ENCODE data around the gene MAPK9.

MAPK9 gene

DNA sequence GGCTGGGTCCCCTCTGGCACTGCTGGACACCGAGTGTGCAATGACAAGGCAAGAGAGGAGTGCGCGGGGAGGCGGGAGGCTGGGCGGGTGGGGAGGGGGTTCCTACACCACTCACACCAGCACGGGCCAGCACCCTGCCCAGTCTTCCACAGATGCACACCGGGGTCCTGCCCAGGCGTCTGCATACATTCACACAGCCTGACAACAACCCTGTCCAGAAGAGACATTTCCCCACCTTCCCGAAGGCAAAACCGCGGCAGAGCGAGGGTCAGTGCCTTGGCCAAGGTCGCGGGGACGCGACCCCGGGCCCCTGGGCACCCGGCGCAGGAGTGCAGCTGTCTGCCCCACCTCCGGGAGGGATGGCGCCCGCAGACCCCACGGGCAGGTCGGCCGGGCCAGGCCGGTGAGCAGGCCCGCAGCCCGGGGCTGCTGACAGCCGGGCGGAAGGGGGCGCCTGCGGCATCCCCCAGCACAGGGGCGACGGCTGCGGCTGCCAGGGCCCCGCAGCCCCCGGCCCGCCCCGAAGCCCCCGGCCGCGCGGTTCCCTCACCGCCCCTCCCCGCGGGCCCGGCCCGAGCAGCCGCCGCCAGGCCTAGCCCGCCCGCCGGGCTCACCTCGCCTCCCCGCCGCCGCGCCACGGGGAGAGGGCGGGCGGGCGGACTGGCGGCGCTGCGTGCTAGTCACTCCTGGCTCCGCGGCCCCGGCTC lies 496 bp downstream of the MAPK9 start:
- no peak for DNase-seq

DNA sequence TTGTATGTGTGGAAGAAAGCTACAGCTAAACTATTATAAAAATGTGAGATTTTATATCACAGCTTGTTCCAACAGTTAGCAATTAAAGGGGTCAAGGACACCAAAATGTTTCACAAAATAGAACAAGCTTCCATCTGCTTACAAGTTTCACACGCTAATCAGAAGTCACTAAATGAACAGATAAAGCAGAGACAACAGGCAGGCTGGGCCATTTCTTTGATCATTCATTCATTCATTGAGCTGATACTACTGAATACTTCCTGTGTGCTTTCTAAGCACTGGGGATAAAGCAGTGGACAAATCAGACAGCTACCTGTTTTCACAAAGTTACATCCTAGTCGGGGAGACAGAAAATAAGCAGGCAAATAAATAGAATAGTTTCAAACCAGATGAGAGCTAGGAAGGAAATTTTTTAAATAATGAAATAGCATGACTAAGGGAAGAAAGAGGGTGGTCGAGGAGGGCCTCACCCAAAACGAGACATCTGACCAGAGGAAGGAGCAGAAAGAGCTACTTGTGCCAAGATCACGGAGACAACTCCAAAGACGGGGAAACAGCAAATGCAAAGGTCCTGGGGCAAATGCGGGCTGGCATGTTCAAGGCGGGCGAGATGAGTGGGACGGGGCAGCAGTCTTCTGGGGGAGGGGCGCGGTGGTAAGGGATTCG lies 1.2 kb downstream of the MAPK9 start:
- DNase-seq, result no peak

DNA sequence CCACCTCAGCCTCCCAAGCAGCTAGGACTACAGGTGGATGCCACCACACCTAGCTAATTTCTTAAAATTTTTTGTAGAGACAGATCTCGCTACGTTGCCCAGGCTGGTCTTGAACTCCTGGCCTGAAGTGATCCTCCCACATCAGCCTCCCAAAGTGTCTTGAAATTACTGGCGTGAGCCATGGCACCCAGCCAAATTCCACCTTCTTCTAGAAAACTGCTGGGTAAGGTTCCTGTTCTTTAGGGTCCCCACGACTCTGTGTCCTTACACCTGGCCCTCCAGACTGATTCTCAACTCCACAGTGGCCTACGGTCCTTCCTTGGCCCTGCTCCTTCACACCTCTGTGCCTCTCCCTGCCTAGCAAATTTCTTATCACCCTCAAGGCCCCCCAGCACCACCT lies 1.9 kb downstream of the MAPK9 start:
- DNase-seq, result no peak

DNA sequence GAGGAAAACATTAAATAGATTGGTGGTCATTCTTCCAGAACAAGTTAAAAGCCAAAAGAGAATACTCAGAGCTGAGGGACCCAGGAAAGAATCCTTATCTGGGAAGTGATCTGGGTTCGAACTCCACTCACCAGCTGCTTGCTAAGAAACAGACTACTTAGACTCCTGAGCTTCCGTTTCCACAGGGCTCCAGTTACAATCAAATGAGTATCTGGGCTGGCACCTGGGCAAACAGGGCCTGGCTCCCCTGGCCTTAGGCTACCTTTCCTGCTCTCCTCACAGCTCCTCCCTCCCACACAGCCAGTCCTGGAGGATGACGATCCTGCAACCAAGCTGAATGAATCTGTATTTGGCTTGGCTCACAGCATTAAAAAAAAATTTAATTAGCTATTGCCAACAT lies 2.5 kb downstream of the MAPK9 start:
- DNase-seq, result no peak

DNA sequence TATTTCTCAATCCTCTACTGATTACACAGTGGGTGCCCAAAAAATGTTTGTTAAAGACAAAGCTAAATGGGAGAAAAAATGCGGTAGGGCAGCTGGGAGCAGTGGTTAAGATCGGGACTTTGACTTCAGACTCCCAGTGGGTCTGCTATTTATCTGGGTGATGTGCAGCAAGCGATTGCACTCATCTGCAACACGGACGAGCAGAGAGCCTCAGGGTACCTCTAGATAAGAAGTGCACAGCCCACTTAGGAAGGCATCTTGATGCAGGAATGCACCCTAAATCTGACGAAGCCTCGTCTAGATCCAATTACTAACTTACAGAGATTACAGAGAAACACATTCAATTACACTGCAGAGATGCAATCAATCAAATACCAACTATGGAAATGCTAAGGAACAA lies 4.0 kb downstream of the MAPK9 start:
- no peak for DNase-seq

GRCh38 chr5:180287404-180287803 lies 4.5 kb downstream of the MAPK9 start:
- DNase-seq, result no peak

GRCh38 chr5:180284149-180284548 lies 7.7 kb downstream of the MAPK9 start:
- DNase-seq, result no peak

- DNase-seq, result no peak
These were observed 8.8 kb downstream of the MAPK9 start for GRCh38 chr5:180283026-180283615.

DNA sequence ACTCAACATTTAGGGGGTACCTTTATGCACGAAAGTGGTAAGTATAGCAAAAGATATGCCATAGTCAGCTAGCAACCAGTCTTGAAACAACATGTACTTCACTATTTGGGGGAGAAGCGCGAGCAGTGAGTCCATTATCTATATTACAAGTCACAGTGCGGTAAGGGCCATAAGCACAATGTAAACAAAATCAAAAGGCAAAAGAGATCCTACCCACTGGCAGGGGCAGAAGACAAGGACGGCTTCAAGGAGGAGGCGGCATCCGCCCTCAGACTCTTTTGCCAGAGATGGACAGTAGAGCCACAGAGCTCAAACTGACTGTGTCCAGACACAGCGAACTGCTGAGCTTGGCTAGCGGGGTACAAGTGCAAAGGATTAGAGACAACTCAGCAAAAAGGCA lies 9.6 kb downstream of the MAPK9 start:
- no peak for DNase-seq

DNA sequence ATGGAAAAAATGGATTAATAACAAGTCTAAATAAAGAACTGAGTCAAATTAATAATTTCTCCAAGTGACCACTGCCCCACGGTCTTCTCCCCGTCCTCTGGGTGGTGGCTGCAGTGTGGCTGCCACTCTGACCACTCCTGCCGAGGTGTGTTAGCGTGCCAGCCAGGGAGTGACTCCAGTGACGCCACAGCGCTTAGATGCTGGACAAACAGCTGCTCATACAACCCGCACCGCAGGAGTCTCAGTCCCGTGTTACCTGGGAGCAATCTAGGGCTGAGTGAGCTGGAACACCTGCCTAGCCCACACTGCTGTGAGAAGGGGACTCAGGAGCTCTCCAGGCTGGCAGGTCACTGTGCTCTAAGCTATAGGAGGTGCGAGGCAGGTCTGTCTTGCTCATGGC lies 10.2 kb downstream of the MAPK9 start:
- DNase-seq, result no peak

GRCh38 chr5:180274695-180275094 lies 17.2 kb downstream of the MAPK9 start:
- DNase-seq, result no peak

DNA sequence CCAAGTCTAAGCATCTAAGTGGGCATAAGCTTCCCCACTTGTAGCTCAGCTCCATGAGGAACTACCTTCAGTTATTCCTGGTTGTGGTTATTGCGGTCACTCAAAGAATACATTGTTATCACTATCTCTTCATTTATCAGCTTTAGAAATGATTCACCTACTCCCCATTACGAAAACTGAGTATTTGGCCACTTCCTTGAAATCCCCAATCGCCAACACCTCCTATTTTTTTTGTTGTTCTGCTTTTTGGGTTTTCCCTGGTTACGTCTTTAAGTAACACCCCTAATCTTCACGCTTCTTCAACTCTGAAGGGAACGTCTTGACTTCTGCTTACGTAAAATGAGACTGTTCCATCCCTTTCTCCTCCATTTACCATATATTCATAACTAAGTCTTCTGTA lies 20.7 kb downstream of the MAPK9 start:
- no peak for DNase-seq

GRCh38 chr5:180259260-180259611 lies 32.6 kb downstream of the MAPK9 start:
- DNase-seq, result no peak

DNA sequence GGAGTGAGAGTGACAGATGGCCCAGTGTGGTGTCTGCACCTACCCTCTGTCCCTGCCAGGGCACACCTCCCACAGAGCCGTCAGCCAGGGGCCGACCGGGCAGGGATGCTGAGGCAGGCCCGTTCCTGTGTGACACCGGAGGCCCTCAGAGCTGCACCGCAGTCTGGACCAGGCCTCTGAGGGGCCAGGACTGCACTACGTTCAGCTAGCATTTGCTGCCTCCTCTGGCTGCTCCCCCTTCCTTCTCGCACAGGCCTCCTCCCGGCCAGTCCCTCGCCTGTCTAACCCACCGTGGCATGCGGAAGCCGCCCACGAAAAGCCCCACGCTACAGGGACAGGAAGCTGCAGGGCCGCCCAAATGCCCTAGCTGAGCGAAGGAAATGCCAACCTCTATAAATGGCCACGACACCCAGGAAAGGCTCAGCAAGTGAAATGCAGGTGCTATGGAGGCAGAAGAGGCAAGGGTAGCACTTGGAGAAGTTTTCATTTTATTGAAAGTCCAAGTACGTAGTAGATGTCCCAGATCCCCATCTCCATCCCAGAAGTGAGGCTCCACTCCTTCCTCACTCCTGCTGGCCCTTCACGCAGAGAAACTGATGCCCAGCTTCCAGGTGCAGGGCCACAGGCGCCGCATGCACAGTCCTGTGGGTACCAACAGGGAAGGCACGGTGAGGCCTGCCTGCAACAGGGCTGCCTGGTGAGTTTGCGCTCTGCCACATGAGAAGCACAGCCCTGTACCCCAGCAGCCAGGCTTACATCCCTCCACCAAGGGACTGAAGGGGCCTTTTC lies 38.7 kb downstream of the MAPK9 start:
- no peak for DNase-seq

DNA sequence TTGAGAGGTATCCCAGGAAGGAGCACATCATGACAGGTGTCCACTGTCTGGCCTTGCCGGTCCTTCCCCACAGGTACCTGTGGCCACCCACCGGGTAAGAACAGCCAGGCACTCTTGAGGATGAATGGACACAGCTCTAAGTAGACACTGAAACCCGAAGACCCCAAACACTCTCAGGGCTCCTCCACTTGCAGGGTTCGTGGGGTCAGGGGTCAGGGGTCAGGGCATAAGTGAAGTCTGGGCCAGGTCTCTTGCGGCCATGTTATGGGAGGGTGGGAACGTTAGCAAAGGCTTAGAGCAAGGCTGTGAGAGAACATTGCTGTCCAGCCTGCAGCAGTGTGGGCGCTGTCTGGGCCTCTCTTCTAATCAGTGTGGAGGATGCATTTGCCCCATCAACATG lies 40.0 kb downstream of the MAPK9 start:
- no peak for DNase-seq

GRCh38 chr5:180251141-180251540 lies 40.7 kb downstream of the MAPK9 start:
- DNase-seq, result no peak

DNA sequence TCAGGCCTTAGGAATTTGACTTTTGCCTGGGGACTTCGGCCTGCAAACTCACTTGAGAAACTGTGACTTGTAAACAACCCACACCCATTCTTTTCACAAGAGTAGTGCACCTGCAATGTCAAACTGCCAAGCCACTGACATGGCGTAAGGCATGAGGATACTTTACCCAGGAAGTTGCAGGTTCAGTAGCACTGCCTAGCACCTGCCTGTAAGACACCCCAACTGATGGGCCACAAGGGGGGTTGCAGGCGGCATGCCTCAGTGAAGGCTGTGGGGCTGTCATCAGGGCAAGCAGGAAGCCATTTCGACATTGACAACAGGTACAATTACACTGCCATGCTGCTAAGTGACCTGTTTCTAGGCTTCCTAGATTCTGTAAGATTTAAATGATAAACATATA lies 41.6 kb downstream of the MAPK9 start:
- no peak for DNase-seq

GRCh38 chr5:180241600-180241999 lies 50.3 kb downstream of the MAPK9 start:
- no peak for DNase-seq

DNA sequence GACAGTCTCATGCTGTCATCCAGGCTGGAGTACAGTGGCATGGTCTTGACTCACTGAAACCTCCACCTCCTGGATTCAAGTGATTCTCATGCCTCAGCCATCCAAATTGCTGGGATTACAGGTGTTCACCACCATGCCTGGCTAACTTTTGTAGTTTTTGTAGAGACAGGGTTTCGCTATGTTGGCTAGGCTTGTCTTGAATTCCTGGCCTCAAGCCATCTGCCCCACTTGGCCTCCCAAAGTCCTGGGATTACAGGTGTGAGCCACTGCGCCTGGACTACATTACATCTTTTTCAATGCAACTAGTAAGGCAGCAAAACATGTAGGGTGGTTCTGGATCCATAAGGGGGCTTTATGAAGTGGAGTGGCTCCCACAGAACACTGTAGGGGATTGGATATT lies 53.3 kb downstream of the MAPK9 start:
- DNase-seq, result no peak

- no peak for DNase-seq
These were observed 56.0 kb downstream of the MAPK9 start for GRCh38 chr5:180235846-180236245.

GRCh38 chr5:180235077-180235476 lies 56.8 kb downstream of the MAPK9 start:
- DNase-seq, result no peak

DNA sequence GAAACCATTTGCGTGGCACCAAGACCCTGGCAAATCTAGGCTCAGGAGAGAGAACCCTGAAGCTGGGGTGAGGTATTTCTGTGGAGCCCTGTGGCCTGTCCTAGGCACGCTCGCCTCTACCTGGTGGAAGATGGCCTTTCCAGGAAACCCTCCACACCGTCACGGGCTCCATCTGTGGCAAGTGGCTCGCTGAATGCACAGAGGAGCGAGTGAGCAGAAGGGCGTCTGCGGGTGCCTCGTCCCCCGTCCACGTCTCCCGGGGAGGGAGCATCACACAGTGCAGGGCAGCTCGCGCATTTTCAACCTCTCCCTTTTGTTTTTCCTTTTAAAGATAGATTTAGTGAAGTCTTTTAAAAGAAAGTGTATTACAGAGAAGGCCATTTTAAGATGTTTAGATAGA lies 57.6 kb downstream of the MAPK9 start:
- no peak for DNase-seq

DNA sequence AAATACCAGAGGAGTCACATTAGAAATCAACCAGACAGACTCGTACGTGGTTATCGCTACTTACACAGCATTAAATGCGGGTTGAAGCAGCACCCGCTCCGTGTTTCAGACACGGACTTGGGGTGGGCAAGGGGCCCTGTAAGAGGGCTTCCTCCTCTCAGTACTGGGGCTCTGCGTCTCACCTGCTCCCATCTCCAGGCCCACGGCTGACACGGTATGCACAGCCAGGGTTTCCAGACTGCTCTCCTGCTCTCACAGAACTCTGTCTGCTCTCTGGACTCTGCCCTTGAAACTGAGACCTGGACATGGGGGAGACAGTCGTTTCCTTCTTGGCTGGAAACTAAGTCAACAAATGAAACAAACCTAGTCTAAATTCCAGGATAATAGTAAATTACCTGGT lies 58.2 kb downstream of the MAPK9 start:
- DNase-seq, result no peak

GRCh38 chr5:180230017-180230416 lies 61.9 kb downstream of the MAPK9 start:
- DNase-seq, result no peak
